H1 (cell line): Measurements from ENCODE around the gene TAOK2. TPM values are rescaled to one million over a fixed set of nuclear protein-coding genes. Genes with fewer than 3 reads are reported as not detected.

Experiments
- CHD2 ChIP-seq: IDR thresholded peaks from 2 replicates; pipeline ENCODE4 v1.6.1; 2012; ENCODE audit warnings: low read length, improper control_type of control experiment
- CHD7 ChIP-seq: fragments of 300-600 bp; sonication (generic); IDR thresholded peaks from 2 replicates; pipeline ENCODE4 v1.7.1; 2012; ENCODE audit warnings: low read length, moderate library complexity, mild to moderate bottlenecking, inconsistent platforms; ENCODE audit not compliant: insufficient replicate concordance
- E2F6 ChIP-seq: IDR thresholded peaks from 2 replicates; pipeline ENCODE4 v1.6.1; 2012; ENCODE audit warnings: inconsistent platforms
- RNF2 ChIP-seq: fragments of 200-900, 300-1000 bp; sonication (generic); IDR thresholded peaks from 2 replicates; pipeline ENCODE4 v1.7.1; 2016; ENCODE audit warnings: borderline replicate concordance, low read depth, mild to moderate bottlenecking, antibody characterized with exemption, low read length; ENCODE audit not compliant: poor library complexity, severe bottlenecking; ENCODE audit errors: missing control alignments
- SAP30 ChIP-seq: fragments of 300-600 bp; sonication (generic); IDR thresholded peaks from 2 replicates; pipeline ENCODE4 v1.7.1; 2012; ENCODE audit warnings: low read length, moderate library complexity, mild to moderate bottlenecking, inconsistent platforms; ENCODE audit not compliant: insufficient read depth, insufficient replicate concordance
- SUZ12 ChIP-seq: fragments of 200-600 bp; sonication (generic); IDR thresholded peaks from 2 replicates; pipeline ENCODE4 v1.6.1; 2012; ENCODE audit warnings: mild to moderate bottlenecking, inconsistent platforms, low read length, moderate library complexity, mixed read lengths
- polyA plus RNA-seq, 7 experiments: library from polyadenylated mRNA; depleted of rRNA in 3 of 7; stranded (reverse) in 5 of 7; unstranded in 2 of 7; fragments of >200 nt in 5 of 7; fragments of 200-250 nt in 2 of 7; gene quantifications; 1 replicate in 5 of 7; 2 replicates in 1 of 7; 4 replicates in 1 of 7; pipeline versions ENCODE4 v1.2.1 to v1.2.3, GENCODE V29; 2011 to 2013; ENCODE audit warnings: missing spikeins in 2 of 7, mixed read lengths in 2 of 7
- total RNA-seq: library from RNA; stranded (reverse); fragmentation: NEBNext Ultra II Directional; extraction: Animal tissue kit (Norgen Biotek cat#: 25700); gene quantifications from 2 replicates; pipeline ENCODE4 v1.2.1, GENCODE V29; 2021

The TAOK2 gene
- total and polyA plus RNA-seq, 2 of the 8 experiments (the other 6 are each of a cell fraction or from before 2014, with no cell fraction given) = 13.5 to 32.6 TPM

DNA sequence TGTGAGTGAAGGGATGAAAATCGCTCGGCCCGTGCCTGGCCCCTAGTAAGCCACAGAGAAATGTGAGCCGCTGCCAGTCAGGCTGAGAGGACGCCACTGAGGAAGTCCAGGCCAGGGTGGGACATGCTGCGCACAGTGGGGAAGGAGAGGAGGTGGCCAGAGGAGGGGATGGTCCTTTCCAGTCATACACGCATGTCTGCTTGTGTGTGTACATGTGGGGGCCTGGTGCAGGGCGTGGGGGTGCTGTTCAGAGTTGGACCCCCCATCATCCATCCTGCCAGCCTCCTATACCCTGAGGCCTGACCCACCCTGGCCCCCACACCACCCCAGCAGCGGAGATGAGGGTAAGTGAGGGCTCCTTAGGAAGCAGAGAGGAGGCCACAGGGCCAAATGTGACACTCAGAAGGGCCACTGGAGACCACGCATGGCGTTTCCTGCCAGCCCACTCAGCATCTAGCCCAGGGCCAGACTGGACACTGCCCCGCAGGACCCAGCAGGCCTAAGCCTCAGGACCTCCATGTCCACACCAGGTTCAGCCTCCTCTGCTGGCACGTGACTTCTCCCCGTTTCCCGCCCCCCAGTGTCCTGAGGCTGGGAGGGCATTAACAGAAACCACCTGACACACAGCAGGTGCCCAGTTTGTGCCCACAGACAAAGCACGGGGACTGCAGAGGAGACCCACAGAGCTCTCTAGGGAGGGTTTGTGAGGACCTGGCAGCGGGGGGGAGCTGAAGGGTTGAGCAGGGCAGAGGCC is 30.2 kb downstream of the TAOK2 start (continued):
- TF ChIP-seq CHD7 (no peak), CHD2 (no peak), RNF2 (no peak), SUZ12 (no peak), E2F6 (no peak), SAP30 (no peak)
